GM12878 (cell line): Measurements from ENCODE around the gene AHR. TPM values are rescaled to one million over a fixed set of nuclear protein-coding genes. Genes with fewer than 3 reads are reported as not detected.

Source experiments
- ATAC-seq: fragments of 200-7000 bp; cut with Tn5 transposase; 3 replicates; pipeline ENCODE4 v1.9.1; 2020; ENCODE audit warnings: mild to moderate bottlenecking, moderate library complexity
- BruUV-seq: library from RNA; stranded (reverse); fragments of 400-500 nt; replicated peaks from 2 replicates; lab custom pipeline; 2021; lab: Mats Ljungman, UMichigan
- CTCF ChIA-PET: fragments of 300-600 bp; sonication (Branson Sonifier 250); formaldehyde crosslinking; extraction: SDS; loops from one replicate; lab custom pipeline; 2021; ENCODE audit warnings: inconsistent platforms; lab: Yijun Ruan, JAX
- POLR2A ChIA-PET: fragments of 350-600 bp; formaldehyde crosslinking; extraction: SDS; loops from one replicate; lab custom pipeline; 2021; ENCODE audit warnings: inconsistent platforms; lab: Charles Lee
- RAD21 ChIA-PET: fragments of 300-600 bp; sonication (Branson Sonifier 250); formaldehyde crosslinking; loops from one replicate; lab custom pipeline; 2023; ENCODE audit warnings: antibody characterized with exemption; ENCODE audit not compliant: unreplicated experiment; lab: Charles Lee
- SMC1A ChIA-PET: fragments of 300-600 bp; sonication (Branson Sonifier 250); formaldehyde crosslinking; loops from one replicate; lab custom pipeline; 2023; ENCODE audit not compliant: unreplicated experiment, uncharacterized antibody; lab: Charles Lee
- DNase-seq: peaks from one replicate; pipeline ENCODE4 v3.0.0-alpha.2; 2011; ENCODE audit warnings: low read depth, low spot score
- FAIRE-seq: peaks from 3 replicates; lab custom pipeline; 2011; peaks lifted over from hg19 to GRCh38; lab: Jason Lieb, UNC
- H2AFZ ChIP-seq: 2 replicates; pipeline ENCODE4 v1.6.0; 2011; ENCODE audit warnings: low read depth, low read length, control low read depth; ENCODE audit not compliant: control insufficient read depth
- H3K27ac ChIP-seq: 2 replicates; pipeline ENCODE4 v1.5.1; 2011; ENCODE audit warnings: control low read depth; ENCODE audit not compliant: control insufficient read depth, insufficient read depth
- H3K27me3 ChIP-seq, 2 experiments: replicated peaks in 1 of 2; 2 replicates each; pipeline versions ENCODE4 v1.6.0 to v1.6.1; 2011; ENCODE audit warnings: low read length in 1 of 2; ENCODE audit not compliant: control insufficient read depth in 2 of 2, insufficient read depth in 2 of 2
- H3K36me3 ChIP-seq, 2 experiments: 2 replicates each; pipeline ENCODE4 v1.5.1; 2011; ENCODE audit warnings: low read length in 1 of 2; ENCODE audit not compliant: control insufficient read depth in 2 of 2, insufficient read depth in 2 of 2
- H3K4me1 ChIP-seq: 2 replicates; pipeline ENCODE4 v1.6.1; 2011; ENCODE audit warnings: mild to moderate bottlenecking, low read length, moderate library complexity, mixed read lengths; ENCODE audit not compliant: control insufficient read depth, insufficient read depth
- H3K4me2 ChIP-seq: 2 replicates; pipeline ENCODE4 v1.6.0; 2011; ENCODE audit warnings: control low read depth; ENCODE audit not compliant: control insufficient read depth, insufficient read depth
- H3K4me3 ChIP-seq: fragments of 200-600 bp; sonication (generic); 2 replicates; pipeline ENCODE4 v1.5.1; 2016
- H3K79me2 ChIP-seq: 2 replicates; pipeline ENCODE4 v1.6.0; 2011; ENCODE audit warnings: low read length; ENCODE audit not compliant: control insufficient read depth, insufficient read depth
- H3K9ac ChIP-seq: 2 replicates; pipeline ENCODE4 v1.8.0; 2011; ENCODE audit warnings: low read length, control low read depth, mixed read lengths; ENCODE audit not compliant: control insufficient read depth, insufficient read depth
- H3K9me3 ChIP-seq: replicated peaks from 3 replicates; pipeline ENCODE4 v1.5.1; 2011; ENCODE audit warnings: mild to moderate bottlenecking, low read length; ENCODE audit not compliant: control insufficient read depth, insufficient read depth
- H4K20me1 ChIP-seq: 2 replicates; pipeline ENCODE4 v1.6.0; 2011; ENCODE audit not compliant: control insufficient read depth, insufficient read depth
- BACH1 ChIP-seq: fragments of 450-650 bp; IDR thresholded peaks from 2 replicates; pipeline ENCODE4 v1.6.1; 2017; ENCODE audit warnings: mild to moderate bottlenecking, borderline replicate concordance
- DPF2 ChIP-seq: fragments of 450-650 bp; IDR thresholded peaks from 2 replicates; pipeline ENCODE4 v1.6.1; 2017; ENCODE audit warnings: mild to moderate bottlenecking
- IKZF2 ChIP-seq, 2 experiments: fragments of 450-650 bp; IDR thresholded peaks; 2 replicates each; pipeline ENCODE4 v1.6.1; 2017; ENCODE audit warnings: mild to moderate bottlenecking in 2 of 2, moderate library complexity in 2 of 2
- NFIC ChIP-seq: IDR thresholded peaks from 2 replicates; pipeline ENCODE4 v1.6.1; 2012; ENCODE audit warnings: low read depth, mild to moderate bottlenecking, inconsistent platforms, low read length, moderate library complexity
- in situ Hi-C: fragments of 300-500 bp; cut with MboI; formaldehyde crosslinking; loops from 9 replicates; pipeline ENCODE4 v1.14.3; 2018; ENCODE audit warnings: mixed read lengths
- intact Hi-C: fragments of 100-400 bp; cut with micrococcal nuclease; formaldehyde crosslinking; loops from one replicate; pipeline ENCODE4 v1.14.2; 2022; ENCODE audit not compliant: unreplicated experiment
- polyA plus RNA-seq, 11 experiments: library from polyadenylated mRNA; depleted of rRNA in 4 of 11; unstranded in 6 of 11; stranded (reverse) in 5 of 11; fragments of >200 nt; fragmentation: Nextera tagmentation in 4 of 11; fragmentation: Illumina TruSeq in 1 of 11; extraction: Ambion mirVana in 4 of 11; extraction: Trizol in 1 of 11; gene quantifications; 1 replicate in 1 of 11; 2 replicates in 10 of 11; pipeline versions ENCODE4 v1.2.1 to v1.2.3, GENCODE V29; 2011 to 2016; ENCODE audit warnings: inconsistent platforms in 2 of 11, missing spikeins in 2 of 11, low read depth in 1 of 11
- total RNA-seq, 4 experiments: library from RNA; depleted of rRNA in 3 of 4; stranded (reverse); fragments of >200 nt in 3 of 4; fragmentation: Illumina TruSeq in 1 of 4; extraction: Trizol in 1 of 4; gene quantifications; 2 replicates each; pipeline versions ENCODE4 v1.2.1 to v1.2.3, GENCODE V29; 2013 to 2021
- TF ChIP-seq, protein P1 (sequence below): fragments of 450-650 bp; IDR thresholded peaks from 2 replicates; pipeline ENCODE4 v1.6.1; 2016; ENCODE audit warnings: mild to moderate bottlenecking

Gene AHR
- total and polyA plus RNA-seq, 10 of the 15 experiments (the other 5 are each of a cell fraction or from before 2014, with no cell fraction given), result 1.7 to 16.9 (median 4.5) TPM

DNA sequence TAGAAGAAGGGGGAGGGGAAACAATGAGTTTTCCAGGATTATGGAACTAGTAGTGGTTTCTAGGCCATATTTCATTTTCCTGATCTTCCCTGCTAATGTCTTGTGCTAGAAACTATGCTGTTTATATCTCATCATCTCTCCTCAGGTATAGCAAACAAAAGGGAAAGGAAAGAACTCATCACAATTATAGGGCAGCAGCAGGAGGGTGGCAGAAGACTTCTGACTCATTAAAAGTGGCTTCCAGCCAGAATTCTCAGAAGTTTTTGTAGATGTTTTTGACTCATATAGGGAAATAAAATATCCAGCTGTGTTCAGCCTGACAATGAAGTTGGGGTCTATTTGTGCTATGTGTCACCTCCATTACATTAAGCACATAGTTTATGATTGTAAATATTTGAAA lies 6.5 kb downstream of the AHR start:
- H4K20me1 ChIP-seq, result no peaks in the 10 kb centered on the region
- H3K36me3 ChIP-seq, result no peaks in the 10 kb centered on the region
- no peaks in the 10 kb centered on the region for H3K27me3 ChIP-seq
- CTCF ChIA-PET, result interaction anchor here (0.9 to 5.3 kb wide), 13 partner anchors 8 to 376 kb away, joined by 3 to 53 read pairs (median 4); no protein-coding TSS in a partner anchor
- H3K79me2 ChIP-seq, result peaks cover 60% of the 10 kb centered on the region
- TF ChIP-seq BACH1, result no peak
- TF ChIP-seq, protein P1, sequence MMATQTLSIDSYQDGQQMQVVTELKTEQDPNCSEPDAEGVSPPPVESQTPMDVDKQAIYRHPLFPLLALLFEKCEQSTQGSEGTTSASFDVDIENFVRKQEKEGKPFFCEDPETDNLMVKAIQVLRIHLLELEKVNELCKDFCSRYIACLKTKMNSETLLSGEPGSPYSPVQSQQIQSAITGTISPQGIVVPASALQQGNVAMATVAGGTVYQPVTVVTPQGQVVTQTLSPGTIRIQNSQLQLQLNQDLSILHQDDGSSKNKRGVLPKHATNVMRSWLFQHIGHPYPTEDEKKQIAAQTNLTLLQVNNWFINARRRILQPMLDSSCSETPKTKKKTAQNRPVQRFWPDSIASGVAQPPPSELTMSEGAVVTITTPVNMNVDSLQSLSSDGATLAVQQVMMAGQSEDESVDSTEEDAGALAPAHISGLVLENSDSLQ, result no peak
- TF ChIP-seq NFIC, result 0 out of 2 replicates have a peak, but pooled peaks have one; percentile 43
- 0 out of 4 replicates have a peak, but pooled peaks of 1 of the 2 experiments have one; percentile 11 for TF ChIP-seq IKZF2 (IDR thresholded peaks at IDR 0.05)
- no peak for TF ChIP-seq DPF2
- TF ChIP-seq, all 136 proteins: peak for 2
- FAIRE-seq (no peak), DNase-seq (no peak), ATAC-seq (peak; percentile 25)
- intact Hi-C loops, result loop anchor here (2.0 kb wide), 1 partner anchor 98 kb away; no protein-coding TSS in a partner anchor
- Histone ChIP-seq H3K4me2 (peak overlapping the region; percentile 60), H3K9ac (no peak overlapping the region), H3K9me3 (no peaks in the 10 kb centered on the region), H2AFZ (no peak overlapping the region), H3K4me3 (no peak overlapping the region), H3K4me1 (peaks cover 3% of the 10 kb centered on the region), H3K27ac (no peak overlapping the region)
- POLR2A ChIA-PET, result no interaction called here
- SMC1A ChIA-PET, result interaction anchor here (0.7 to 5.0 kb wide), 17 partner anchors 13 to 348 kb away, joined by 3 to 34 read pairs (median 4); no protein-coding TSS in a partner anchor
- in situ Hi-C loops, result loop anchor here (5.0 kb wide), 1 partner anchor 337 kb away; no protein-coding TSS in a partner anchor
- RAD21 ChIA-PET, result interaction anchor here (0.7 to 1.6 kb wide), 9 partner anchors 9 to 342 kb away, joined by 3 to 6 read pairs (median 3); no protein-coding TSS in a partner anchor
- no TSS peak for BruUV-seq
